ENCODE results near the gene MAP3K1.
A peak's percentile ranks its signal among the peaks of the same experiment; 100 is the strongest.
"Not testable (repeated sequence)": the region's sequence is repeated elsewhere in the genome, so short reads cannot be mapped to it uniquely, and the experiment has no call there.

MAP3K1 gene

DNA sequence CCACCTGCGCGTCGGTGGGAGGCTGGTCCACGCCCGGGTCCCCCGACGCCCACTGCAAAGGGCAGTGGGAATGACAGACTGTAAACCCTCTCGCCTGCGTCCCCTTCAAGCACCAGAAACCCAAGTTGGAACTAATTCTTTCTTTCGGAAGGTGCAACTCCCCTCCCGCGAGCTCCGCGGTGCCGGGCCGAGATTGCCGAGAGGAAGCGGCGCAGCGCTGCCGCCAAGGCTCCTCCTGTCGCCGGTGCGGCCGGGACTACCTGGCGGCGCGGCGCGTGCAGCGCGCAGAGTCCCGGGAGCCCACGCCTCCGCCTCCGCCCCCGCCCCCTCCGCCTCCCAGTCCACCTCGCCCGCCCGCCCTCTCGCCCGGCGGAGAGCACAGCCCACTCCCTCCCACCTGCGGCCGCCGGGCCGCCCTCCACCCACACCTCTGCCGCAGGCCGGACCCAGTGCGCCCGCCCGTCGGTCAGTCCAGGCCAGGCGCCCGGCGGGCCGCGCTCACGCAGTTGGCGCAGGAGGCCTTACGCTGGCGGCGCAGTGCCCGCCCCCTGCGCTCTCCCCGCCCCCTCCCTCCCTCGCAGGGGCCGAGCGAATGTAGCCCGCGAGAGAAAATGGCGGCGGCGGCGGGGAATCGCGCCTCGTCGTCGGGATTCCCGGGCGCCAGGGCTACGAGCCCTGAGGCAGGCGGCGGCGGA is at the start of gene MAP3K1:
TSS of gene MAP3K1 (plus strand) at position 587 of the 695 bp plus-strand sequence. CDS start at position 612, 25 bp downstream.
- peak; percentile 71 for DNase-seq

DNA sequence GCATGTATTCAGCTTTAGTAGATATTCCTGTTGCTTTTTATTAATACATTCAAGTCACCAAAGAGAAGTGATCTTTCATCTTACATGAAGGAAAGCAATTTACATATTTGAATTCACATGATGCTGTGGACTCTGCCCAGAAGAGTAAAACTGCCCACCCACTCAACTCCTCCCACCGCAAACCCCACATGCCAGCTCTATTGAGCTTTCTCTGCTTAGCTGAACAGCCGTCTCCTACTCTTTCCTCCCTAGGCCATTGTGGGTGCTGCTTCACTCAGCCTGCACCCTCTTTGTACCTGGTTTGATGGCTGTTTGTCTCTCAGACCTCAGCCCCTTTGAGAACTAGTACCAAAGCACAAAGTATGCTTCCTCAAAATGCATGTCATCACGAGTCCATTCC is 48.4 kb upstream of the MAP3K1 start:
- no peak for DNase-seq

DNA sequence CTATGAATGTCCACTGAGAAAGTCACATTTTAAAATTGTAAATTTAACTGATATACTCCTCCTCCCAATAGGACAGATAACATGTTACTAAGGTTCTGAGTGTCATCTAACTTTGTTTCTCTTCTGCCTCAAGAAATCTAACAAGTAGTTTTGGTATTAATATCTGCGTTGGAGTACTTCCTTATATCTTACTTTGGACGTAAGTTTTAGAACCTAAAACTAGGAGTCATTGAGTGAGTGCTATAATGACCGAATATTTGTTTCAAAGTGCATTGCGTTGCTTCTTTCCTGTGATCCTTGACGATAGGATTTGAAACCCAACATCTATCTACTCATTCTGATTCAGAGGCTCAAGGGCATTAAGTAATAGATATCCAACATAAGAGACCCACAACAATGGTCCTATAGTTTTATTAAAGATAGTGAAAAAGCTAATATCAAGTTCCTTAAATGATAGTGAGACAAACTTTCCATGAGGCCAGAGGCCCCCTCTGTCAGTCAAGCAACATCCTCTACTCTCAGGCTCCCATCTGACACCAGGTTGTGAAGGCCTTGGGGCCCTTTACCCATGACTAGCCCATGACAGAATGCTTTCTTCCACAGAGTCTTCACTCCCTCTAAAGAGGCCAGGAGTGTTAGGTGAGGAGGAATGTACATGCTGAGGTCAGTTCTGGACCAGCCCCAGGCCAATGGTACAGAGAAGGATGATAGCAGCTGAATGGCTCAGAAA is 45.3 kb upstream of the MAP3K1 start:
- DNase-seq, result no peak

DNA sequence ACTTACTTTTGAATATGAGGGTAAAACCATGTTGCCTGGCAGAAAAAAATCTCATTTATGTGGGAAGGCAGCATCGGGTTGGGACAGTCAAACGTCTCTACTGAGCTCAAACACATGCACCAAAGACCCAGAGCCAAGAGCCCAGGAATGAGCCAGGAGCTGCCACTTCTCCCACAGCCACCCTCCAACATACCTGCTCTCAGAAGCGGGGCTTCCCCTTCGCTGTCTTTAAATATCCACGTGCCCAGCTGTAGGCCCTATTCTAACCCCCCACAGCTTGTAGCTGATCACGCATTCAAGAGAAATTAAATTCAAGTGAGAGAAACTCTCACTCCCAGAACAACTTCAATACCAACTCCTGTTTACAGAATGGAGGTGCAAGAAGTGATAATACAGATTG is 42.6 kb upstream of the MAP3K1 start:
- no peak for DNase-seq

DNA sequence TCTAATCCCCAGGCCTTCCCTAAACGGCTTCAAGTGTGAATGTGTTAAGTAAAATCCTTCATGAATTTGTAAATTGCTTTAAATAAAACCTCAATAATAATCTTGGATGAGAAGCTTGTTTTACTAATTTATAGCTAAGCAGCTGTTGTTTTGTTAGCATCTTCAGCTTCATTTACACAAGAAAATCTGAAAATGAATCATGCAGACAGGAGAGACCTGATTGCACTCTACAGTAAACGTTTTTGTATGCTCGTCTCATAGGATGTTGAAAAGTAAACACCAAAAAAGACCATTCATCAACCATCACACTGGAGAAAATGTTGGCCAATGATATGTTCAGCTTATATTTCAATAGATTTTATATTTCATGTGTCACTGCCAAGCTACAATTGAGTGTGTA is 40.4 kb upstream of the MAP3K1 start:
- no peak for DNase-seq

DNA sequence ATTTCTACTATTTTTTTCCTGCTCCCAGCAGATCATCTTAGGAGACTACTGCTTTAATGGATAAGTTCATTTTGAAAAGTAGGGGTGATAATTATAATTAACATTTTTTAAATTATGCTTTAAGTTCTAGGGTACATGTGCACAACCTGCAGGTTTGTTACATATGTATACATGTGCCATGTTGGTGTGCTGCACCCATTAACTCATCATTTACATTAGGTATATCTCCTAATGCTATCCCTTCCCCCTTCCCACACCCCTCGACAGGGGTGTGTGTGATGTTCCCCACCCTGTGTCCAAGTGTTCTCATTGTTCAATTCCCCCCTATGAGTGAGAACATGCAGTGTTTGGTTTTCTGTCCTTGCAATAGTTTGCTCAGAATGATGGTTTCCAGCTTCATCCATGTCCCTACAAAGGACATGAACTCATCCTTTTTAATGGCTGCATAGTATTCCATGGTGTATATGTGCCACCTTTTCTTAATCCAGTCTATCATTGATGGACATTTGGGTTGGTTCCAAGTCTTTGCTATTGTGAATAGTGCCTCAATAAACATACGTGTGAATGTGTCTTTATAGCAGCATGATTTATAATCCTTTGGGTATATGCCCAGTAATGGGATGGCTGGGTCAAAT is 39.0 kb upstream of the MAP3K1 start:
- not testable (repeated sequence) for DNase-seq

DNA sequence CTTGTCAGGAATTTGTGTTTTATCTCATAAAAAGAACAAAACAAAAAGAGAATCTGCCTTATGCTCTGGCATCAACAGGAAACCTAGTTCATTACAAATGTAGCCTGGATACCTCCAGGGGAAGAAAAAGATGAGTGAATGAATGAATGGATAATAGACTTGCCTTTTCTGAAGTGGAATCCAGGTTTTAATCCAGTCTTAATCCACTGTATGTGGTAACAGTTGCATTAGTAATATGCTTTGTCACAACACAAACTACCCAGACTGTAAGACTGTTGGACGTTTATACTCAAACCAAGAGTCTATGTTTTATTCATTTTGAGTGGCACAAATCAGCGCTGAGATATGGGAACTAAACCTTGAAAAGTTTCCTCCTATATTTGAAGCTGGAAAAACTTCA is 32.1 kb upstream of the MAP3K1 start:
- DNase-seq, result no peak

DNA sequence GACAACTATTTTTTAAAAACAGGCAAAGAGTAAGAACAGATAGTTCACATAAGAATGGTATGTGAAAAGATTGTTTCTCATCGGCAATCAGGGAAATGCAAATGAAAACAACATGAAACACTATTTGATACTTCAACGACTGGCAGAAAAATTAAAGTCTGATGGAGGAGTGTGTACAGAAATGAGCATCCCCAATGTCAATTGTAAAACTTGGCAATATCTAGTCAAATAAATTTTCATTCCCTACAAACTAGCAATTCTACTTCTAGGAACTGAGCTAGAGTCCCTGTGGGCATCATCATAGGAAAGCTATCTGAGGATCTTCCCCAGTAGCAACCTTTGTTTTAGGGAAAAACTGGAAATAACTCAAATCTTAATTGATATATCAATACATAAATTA is 29.0 kb upstream of the MAP3K1 start:
- DNase-seq, result no peak

DNA sequence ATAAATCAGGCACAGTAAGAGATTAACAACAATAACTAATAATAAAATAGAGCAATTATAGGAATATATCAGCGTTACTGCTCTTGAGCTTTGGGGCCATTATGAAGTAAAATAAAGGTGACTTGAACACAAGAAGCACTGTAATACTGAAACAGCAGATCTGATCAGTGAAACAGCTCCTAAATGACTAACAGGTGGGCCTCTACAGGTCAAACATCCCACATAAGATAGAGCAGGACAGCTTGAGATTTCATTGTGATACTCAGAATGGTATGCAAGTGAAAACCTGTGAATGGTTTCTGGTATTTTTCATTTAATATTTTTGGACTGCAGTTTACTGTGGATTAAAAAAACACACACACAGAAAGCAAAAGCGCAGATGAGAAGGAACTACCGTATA is 24.0 kb upstream of the MAP3K1 start:
- no peak for DNase-seq

DNA sequence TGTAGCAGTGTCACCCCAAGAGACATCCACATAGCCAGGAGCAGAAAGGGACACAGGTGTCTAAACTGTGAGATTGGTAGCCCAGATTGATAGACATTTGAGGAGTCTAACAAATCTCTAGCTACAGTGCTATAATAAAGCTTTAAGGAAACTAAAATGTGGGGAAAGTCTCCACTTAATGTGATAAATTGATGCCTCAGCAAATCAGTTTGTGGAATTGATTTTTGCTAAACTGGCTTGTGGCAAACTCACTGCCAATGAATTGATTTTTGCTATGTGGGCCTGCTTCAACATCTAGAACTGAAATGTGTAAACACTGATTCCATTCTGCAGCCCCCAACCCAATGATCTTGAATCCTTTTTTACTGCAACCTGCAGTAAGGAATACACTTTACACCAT is 16.8 kb upstream of the MAP3K1 start:
- DNase-seq, result no peak

DNA sequence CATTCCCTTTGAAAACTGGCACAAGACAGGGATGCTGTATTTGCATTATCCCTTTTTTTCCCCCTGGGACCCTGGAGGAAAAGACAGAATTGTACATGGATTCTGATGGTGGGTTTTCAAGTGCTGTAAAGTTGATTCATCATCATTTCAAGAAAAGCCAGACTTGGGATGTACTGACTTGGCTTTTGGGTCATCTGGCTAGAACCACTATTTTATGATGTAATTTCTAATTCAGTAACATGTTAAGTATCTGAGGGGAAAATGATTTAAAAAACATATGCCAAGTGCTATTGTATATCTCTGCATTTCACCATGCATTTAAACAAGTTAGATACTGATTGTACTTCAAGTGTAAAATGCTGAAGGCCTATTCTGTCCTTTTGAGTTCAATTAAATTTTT is 15.2 kb upstream of the MAP3K1 start:
- DNase-seq, result no peak

DNA sequence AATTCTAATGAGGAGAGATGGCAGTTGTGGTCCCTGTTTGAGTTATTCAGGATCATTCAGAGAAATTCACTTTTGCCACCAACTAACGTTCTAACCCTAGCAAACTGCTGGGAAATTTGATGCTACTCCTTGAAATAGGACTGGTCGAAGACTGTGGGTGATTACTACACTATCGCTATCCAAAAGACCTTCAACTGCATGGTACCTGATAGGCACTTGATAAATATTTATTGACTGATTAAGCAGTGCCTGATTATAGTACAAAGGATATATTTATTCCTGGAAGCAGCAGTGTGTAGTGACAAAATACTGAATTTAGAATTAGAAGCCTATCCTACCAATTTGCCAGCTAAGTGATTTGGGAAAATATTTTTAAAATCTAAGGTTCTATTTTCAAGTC is 14.1 kb upstream of the MAP3K1 start:
- no peak for DNase-seq

DNA sequence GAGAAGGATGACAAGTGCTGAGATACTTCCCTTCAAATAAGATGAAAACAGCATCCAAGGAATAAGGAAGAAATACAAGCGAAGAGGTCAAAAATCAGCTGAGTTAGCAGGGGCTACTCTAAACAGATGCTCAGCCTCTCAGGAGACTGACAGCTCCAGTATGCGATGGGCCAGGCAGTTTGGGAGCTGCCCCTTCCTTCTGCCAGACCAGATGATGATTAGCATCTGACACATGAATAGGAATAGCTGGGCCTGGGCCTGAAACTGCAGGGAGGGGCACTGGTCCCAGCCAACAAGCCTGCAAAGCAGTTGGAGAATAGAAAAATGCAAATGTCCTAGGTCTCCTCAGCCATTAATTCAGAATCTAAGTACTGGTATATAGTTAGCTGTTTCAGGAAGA is 13.1 kb upstream of the MAP3K1 start:
- no peak for DNase-seq

DNA sequence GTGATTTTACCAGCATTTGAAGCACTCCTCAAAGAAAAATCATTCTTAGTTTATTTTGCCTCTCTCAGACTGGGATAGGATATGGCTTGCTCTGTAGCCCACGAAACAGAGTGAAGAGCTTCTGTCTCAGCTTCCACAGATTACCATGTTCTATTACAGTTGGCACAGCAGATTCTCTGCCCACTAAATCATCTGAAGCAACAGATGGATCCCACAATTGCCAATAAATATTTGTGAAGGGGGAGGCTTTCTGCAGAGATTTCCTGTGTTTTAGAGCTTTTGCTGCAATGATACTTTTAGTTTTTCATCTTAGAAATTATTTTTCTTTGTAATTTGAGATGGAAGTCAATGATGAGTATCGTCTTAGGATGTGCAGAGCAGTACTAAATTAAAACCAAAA is 12.3 kb upstream of the MAP3K1 start:
- no peak for DNase-seq

DNA sequence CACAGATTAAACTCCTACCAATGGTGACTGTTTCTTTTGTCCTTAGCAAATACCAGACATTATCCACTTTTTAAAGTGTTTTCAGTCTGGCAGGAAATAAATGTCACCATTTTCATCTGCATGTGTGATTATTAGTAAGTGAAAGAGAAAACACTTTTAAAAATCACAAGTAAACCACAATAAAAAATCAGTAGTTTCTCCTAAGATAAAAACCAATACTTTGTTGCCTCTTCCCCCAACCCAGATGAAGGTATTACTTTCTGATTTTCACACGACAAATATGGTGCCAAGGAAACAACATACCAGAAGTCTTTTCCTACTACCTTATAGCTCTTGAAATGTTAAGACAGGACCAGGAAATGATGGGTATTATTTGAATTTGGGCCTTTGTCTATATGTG is 11.5 kb upstream of the MAP3K1 start:
- DNase-seq, result no peak

DNA sequence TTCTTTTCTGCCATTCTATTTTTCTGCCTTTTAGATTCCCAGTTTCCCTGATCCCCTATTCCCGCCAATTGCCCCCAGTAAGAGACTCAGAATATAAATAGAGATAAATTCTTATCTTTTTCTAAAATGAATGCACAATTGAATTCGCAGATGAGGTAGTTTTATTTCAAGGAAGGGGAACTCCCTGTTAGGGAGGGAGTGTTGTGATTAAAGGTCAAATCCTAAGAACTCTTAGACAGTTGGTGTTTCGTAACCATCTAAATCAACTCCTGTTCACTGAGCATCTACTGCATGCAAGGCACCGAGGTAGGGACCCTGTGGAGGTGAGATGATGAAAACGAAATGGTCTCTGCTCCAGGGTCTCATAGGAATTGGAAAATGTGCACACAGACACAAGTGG is 7.7 kb upstream of the MAP3K1 start:
- no peak for DNase-seq

DNA sequence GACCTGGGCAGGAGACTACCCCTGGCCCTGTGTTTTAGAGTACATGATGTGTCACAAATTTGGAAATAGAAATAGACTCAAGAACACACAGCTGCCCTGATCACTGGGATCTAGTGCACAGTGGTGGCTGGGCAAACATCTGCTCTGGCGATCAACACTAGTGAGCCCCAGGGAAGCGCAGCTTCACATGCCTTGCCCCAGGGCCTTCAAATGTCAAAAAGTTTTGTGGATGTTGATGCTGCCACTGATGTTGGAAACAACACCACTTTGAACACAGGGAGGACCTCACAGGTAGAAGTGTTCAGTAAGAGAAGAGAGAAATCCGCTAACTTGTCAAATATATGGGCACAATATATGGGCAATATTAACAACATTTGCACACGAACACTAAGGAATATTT is 7.1 kb upstream of the MAP3K1 start:
- no peak for DNase-seq

DNA sequence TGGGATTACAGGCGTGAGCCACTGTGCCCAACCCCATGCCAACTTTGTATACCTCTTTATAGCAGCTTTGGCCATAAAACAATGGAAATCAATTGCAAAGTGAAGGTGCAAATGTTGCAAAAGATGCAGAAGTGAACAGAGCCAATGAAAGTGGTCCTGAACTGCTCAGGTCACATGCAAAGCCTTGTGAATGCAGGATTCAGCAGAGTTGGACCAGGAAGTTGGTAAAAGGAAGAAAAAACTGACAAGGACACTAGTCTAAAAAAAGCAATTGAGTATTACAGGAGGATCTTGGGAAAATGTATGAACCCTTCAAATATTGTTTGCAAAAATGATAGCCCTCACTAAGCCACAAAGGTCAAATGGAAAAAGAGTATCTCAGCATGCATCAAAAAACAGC is 4.5 kb upstream of the MAP3K1 start:
- DNase-seq, result no peak

DNA sequence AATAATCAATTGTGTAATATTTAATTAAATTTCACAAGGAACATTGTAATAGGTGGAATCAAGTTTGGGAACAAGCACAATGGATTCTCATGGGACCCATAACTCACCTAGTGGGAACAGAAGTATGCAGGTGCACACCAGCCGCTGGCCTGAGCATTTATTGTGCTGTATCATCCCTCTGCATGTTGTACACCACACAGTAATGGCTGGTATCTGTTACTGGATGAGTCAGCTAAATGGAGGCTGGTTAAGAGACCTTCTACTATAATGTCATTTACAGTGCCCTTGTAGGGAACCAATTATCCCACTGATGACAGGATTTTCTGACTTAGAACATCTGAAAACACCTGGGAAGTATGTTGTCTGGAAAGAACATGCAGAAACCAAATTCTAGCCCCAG is 3.2 kb upstream of the MAP3K1 start:
- no peak for DNase-seq

DNA sequence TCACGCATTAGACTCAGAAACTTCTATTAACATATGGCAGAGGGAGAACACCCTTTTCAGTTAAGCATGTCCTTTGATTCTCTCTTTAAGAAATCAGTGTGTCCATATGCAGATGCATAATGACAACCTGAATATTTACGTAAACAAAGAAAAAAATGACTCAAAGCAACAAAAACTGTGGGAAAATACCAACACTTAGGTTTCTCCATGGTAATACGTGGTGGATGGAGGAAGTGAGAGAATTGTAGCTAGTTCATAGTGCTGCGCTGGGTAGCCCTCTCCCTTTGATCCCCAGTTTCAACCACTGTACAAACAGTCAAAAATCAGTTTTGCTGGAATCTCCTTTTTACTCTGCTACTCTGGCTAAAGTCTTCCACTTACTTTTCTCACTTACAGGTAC is 2.0 kb upstream of the MAP3K1 start:
- DNase-seq, result no peak

DNA sequence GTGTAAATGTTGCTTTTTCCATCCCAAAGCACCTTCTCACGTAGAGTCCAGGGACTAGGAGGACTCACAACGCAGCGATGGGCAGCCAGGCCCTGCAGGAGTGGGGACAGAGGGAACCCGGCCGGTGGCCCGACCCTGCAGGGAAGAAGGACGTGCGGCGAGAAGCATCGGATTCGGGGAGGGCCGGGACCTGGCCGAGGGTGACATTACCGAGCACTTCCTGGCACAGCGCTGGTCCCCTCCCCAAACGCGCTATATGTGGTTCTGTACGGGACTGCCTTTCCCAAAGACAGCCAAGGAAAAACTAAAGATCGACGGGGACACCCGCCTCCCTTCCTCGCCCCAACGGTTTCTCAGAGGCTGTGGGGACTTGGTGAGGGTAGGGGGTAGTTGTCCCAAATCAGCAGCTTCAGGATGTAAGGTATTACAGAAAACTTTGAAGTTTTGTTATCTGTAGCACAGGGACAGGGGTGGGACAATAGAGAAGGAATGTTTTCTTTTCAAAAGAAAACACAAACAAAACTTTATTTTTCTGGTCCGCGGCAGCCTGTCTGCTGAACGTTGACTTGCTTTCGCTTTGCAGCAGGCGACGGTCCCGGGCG is 887 bp upstream of the MAP3K1 start:
- DNase-seq, result no peak

DNA sequence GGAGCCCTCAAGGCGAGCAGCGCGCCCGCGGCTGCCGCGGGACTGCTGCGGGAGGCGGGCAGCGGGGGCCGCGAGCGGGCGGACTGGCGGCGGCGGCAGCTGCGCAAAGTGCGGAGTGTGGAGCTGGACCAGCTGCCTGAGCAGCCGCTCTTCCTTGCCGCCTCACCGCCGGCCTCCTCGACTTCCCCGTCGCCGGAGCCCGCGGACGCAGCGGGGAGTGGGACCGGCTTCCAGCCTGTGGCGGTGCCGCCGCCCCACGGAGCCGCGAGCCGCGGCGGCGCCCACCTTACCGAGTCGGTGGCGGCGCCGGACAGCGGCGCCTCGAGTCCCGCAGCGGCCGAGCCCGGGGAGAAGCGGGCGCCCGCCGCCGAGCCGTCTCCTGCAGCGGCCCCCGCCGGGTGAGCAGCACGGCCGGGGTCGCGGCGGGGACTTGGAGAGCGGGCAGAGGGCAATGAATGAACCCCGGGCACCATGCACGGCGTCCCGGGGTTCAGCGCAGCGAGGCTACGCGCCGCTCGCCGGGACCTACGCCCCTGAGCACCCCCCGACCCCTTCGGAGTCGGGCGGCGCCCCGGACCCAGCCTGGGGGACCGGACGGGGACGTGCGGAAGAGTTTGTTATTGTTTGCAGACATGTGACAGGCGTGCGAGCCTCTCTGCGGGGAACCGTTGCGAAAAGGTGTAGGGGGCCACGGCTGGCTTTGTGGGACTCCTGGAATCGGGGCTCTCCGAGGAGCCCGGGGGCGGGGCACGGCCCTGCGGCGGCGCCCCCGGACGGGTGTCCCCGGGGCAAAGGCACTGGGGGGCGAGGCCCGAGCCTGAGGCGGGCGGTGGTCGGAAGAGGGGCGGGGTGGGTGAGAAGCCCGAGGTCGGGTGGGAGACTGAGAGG is 553 bp downstream of the MAP3K1 start:
- peak; percentile 36 for DNase-seq

DNA sequence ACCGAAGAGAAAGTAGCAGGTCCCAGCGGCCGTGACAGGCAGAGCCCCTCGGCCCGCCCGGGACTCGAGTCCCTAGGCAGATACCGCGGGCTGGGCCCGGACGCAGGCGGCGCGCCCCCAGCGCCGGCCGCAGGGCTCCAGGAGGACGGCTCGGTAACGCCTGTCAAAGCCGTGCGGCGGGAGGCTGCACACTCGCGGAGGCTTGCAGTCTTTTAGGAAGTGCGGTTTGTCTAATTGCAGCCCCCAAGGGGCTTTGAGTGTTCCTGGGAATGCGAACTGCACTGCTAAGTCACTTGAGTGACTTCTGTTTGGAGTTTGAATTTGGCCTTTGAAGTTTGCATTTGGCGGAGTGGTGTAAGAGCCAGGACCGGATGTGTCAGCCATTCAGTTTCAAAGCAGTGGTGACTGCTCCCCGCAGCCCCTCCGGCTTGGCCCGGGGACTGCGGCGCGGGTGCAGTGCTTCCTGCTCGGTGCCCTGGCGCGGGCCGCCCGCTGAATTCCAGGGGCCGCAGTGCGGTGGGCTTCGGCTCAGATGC is 1.3 kb downstream of the MAP3K1 start:
- DNase-seq, result peak; percentile 63

Measured in stimulated activated CD4-positive, alpha-beta T cell treated with anti-CD3 and anti-CD28 coated beads, Interleukin-1b, Interleukin-23, amount 100 ng/mL, for 48 hours (primary cell).